SU-DHL-6 (cell line): Measurements from ENCODE around the gene TCF7L1.

Source experiments
- EZH2phosphoT487 ChIP-seq: fragments of 200-600 bp; sonication (generic), shearing (Covaris generic); conservative IDR thresholded peaks from 2 replicates; pipeline ENCODE4 v1.6.1; 2018; ENCODE audit warnings: mild to moderate bottlenecking, antibody characterized with exemption, low read length, moderate library complexity, mixed read lengths
- TF ChIP-seq, protein P1 (sequence below): fragments of 200-600 bp; sonication (generic); IDR thresholded peaks from one replicate; pipeline ENCODE4 v1.5.1; 2017; ENCODE audit warnings: antibody characterized with exemption, mild to moderate bottlenecking, low read length, moderate library complexity; ENCODE audit not compliant: insufficient read depth, poor library complexity, severe bottlenecking

DNA sequence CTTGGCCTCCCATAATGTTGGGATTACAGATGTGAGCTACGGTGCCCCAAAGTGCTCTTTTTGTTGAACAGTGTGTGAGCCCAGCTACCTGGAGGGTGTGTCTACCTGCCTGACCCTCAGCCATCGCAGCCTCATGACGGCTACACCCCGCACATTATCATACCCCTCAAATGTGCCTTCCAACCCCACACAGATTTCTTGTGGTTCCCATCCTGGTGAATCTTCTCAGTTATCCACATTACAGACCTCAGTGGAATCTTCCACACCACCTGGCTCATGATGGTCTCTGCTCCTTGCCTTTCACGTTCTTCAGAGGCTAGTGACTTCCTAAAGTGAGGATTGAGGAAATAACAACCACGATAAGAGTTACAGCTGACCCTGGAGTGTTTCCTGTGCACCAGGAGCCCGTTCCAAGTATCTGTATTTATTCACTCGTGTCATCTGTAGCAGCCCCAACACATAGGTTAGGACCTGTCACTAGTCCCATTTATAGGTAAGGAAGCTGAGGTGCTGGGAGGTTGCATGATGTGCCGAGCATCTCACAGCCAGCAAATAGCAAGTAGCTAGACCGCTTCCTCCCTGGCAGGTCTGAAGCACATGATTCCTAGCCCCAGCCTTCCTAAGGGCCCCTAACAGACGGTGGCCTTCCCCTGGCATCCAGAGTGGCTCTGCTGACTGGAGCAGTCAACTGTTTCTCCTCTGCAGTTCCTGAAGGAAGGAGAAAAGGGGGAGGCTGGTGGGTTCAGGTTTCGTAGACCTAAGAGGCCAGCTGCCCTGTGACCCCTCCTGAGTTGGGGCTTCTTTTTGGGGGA lies 47.3 kb downstream of the TCF7L1 start:
- TF ChIP-seq, protein P1, sequence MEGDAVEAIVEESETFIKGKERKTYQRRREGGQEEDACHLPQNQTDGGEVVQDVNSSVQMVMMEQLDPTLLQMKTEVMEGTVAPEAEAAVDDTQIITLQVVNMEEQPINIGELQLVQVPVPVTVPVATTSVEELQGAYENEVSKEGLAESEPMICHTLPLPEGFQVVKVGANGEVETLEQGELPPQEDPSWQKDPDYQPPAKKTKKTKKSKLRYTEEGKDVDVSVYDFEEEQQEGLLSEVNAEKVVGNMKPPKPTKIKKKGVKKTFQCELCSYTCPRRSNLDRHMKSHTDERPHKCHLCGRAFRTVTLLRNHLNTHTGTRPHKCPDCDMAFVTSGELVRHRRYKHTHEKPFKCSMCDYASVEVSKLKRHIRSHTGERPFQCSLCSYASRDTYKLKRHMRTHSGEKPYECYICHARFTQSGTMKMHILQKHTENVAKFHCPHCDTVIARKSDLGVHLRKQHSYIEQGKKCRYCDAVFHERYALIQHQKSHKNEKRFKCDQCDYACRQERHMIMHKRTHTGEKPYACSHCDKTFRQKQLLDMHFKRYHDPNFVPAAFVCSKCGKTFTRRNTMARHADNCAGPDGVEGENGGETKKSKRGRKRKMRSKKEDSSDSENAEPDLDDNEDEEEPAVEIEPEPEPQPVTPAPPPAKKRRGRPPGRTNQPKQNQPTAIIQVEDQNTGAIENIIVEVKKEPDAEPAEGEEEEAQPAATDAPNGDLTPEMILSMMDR: no peak
- no peak for TF ChIP-seq EZH2phosphoT487
